ENCODE results near the gene UBXN2A. TPM values are rescaled to one million over a fixed set of nuclear protein-coding genes. Genes with fewer than 3 reads are reported as not detected.

UBXN2A gene
- total and polyA plus RNA-seq, 8 donors: 2.4 to 9.0 (median 4.8) TPM

DNA sequence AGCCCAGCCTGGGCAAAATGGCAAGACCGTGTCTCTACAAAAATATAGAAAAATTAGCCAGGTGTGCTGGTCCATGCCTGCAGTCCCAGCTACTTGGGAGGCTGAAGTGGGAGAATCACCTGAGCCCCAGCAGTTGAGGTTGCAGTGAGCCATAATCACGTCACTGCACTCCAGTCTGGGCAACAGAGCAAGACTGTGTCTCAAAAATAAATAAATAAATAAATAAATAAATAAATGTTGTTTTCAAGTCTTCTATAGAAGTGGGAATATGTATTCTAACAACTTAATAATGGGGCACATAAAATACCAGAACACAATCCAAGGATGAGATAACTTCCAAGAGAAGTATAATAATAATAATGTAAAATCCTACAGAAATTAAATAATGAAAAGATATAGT, 37.2 kb upstream of the UBXN2A start:
- intact Hi-C loops (cut with DNase I): no loop called here
- H3K9me3 ChIP-seq: no peaks in the 10 kb centered on the region
- no peak overlapping the region for H3K4me3 ChIP-seq
- peaks cover 0 to 20% (median 9%) of the 10 kb centered on the region in 3 donors for H3K4me1 ChIP-seq
- no peaks in the 10 kb centered on the region for H3K36me3 ChIP-seq
- H3K27me3 ChIP-seq: no peaks in the 10 kb centered on the region
- no peak for DNase-seq
- no peak overlapping the region for H3K27ac ChIP-seq
- no peak for ATAC-seq
- WGBS, 2 donors: 93% methylated on average over 2 of the region's 2 CpGs
- FAIRE-seq: no peak
- TF ChIP-seq, protein P1, sequence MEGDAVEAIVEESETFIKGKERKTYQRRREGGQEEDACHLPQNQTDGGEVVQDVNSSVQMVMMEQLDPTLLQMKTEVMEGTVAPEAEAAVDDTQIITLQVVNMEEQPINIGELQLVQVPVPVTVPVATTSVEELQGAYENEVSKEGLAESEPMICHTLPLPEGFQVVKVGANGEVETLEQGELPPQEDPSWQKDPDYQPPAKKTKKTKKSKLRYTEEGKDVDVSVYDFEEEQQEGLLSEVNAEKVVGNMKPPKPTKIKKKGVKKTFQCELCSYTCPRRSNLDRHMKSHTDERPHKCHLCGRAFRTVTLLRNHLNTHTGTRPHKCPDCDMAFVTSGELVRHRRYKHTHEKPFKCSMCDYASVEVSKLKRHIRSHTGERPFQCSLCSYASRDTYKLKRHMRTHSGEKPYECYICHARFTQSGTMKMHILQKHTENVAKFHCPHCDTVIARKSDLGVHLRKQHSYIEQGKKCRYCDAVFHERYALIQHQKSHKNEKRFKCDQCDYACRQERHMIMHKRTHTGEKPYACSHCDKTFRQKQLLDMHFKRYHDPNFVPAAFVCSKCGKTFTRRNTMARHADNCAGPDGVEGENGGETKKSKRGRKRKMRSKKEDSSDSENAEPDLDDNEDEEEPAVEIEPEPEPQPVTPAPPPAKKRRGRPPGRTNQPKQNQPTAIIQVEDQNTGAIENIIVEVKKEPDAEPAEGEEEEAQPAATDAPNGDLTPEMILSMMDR (IDR thresholded peaks at IDR 0.05): no peak

DNA sequence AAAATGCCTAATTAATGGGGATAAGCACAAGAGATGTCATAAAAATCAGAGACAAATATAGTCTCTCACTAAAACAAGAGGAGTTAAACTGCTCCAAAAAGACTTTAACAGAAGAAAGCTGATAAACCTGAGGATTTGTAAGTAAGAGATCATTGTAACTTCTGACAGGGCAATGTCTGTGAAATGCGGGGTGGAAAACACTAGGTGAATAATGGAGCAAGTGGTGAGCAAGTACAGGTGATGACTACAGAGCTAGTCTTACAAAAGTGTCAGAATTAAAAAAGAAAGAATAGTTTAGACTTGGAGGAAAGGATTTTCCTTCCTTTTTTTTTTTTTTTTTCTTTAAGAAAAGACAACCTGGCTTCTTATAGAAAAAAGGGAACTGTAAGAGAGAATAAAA, 36.0 kb upstream of the UBXN2A start:
- ATAC-seq: no peak
- Histone ChIP-seq H3K27ac (no peak overlapping the region), H3K4me1 (peaks cover 0 to 20% (median 9%) of the 10 kb centered on the region in 3 donors), H3K27me3 (no peaks in the 10 kb centered on the region), H3K9me3 (no peaks in the 10 kb centered on the region), H3K4me3 (no peak overlapping the region), H3K36me3 (no peaks in the 10 kb centered on the region)
- FAIRE-seq: no peak
- no peak for DNase-seq
- intact Hi-C loops (cut with DNase I): no loop called here
- TF ChIP-seq, protein P1 (IDR thresholded peaks at IDR 0.05): no peak
- 83 to 87% methylated on average over 1 of the region's 1 CpG for WGBS, 2 donors

DNA sequence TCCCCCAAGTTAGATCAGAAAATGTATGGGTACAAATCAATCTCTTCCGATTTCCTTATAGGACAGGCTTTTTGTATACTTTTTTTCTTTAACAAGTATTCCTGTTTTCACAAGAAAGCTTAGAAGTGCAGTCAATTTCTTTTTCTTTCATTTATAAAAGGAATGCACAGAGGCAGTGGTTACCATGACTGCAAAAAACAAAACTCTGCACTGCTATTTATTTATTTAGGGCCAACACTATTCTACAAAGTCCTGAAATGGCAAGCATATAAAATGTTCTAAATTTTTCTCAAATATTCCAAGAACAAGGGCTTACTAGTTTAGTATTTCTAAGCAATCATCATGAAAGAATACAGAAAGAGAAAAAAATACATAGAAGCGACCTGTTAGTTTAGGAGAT, 35.6 kb upstream of the UBXN2A start:
- intact Hi-C loops (cut with DNase I): no loop called here
- TF ChIP-seq, protein P1 (IDR thresholded peaks at IDR 0.05): no peak
- 90 to 91% methylated on average over 2 of the region's 2 CpGs for WGBS, 2 donors
- Histone ChIP-seq H3K27ac (no peak overlapping the region), H3K4me1 (peaks cover 0 to 20% (median 9%) of the 10 kb centered on the region in 3 donors), H3K4me3 (no peak overlapping the region), H3K9me3 (no peaks in the 10 kb centered on the region), H3K36me3 (no peaks in the 10 kb centered on the region), H3K27me3 (no peaks in the 10 kb centered on the region)
- FAIRE-seq (no peak), DNase-seq (no peak), ATAC-seq (peak in 1 of 4 donors; percentile 44)

DNA sequence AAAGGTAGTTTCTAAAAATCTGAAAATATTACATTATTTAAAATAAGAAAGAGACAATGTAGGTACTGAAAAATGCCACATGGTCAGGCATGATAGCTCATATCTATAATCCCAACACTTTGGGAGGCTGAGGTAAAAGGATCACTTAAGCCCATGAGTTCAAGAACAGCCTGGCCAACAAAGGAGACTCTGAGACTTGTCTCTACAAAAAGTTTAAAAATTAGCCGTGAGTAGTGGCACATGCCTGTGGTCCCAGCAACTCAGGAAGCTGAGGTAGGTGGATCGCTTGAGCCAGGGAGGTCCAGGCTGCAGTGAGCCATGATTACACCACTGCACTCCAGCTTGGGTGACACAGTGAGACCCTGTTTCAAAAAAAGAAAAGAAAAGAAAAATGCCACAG, 35.1 kb upstream of the UBXN2A start:
- no peak for FAIRE-seq
- Histone ChIP-seq H3K27ac (no peak overlapping the region), H3K36me3 (no peaks in the 10 kb centered on the region), H3K4me3 (no peak overlapping the region), H3K4me1 (peaks cover 0 to 20% (median 9%) of the 10 kb centered on the region in 3 donors), H3K9me3 (no peaks in the 10 kb centered on the region), H3K27me3 (no peaks in the 10 kb centered on the region)
- no peak for ATAC-seq
- 75 to 81% methylated on average over 2 of the region's 2 CpGs for WGBS, 2 donors
- TF ChIP-seq, protein P1 (IDR thresholded peaks at IDR 0.05): no peak
- DNase-seq: no peak
- intact Hi-C loops (cut with DNase I): no loop called here

DNA sequence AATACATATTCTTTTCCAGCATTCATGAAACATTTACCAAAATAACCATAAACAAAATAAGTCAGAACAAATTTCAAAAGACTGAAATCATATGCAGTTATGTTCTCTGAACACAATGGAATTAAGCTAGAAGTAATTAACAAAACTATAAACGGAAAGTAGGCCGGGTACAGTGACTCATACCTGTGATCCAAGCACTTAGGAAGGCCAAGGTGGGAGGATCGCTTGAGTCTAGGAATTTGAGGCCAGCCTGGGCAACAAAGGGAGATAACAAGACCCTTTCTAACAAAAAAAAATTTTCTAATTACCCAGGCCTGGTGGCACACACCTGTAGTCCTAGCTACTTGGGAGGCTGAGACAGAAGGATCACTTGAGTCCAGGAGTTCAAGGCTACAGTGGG, 28.2 kb upstream of the UBXN2A start:
- 95 to 96% methylated on average over 3 of the region's 3 CpGs for WGBS, 2 donors
- no peaks in the 10 kb centered on the region for H3K9me3 ChIP-seq
- no peak for DNase-seq
- H3K27me3 ChIP-seq: no peaks in the 10 kb centered on the region
- H3K36me3 ChIP-seq: no peaks in the 10 kb centered on the region
- no peak for FAIRE-seq
- H3K27ac ChIP-seq: no peak overlapping the region
- intact Hi-C loops (cut with DNase I): no loop called here
- TF ChIP-seq, protein P1 (IDR thresholded peaks at IDR 0.05): no peak
- peaks cover 0 to 9% (median 0%) of the 10 kb centered on the region in 3 donors for H3K4me1 ChIP-seq
- no peak for ATAC-seq
- no peak overlapping the region for H3K4me3 ChIP-seq

Measured in pancreas (tissue), 10 donors.